H1 (cell line): ENCODE results near the gene GFRAL. TPM values are rescaled to one million over a fixed set of nuclear protein-coding genes. Genes with fewer than 3 reads are reported as not detected.

ENCODE experiments used
- CTCF ChIA-PET: fragments of 300-600 bp; sonication (Branson Sonifier 250); formaldehyde crosslinking; loops from one replicate; lab custom pipeline; 2021; ENCODE audit not compliant: partially characterized antibody; lab: Charles Lee
- POLR2A ChIA-PET: fragments of 300-600 bp; sonication (Branson Sonifier 250); formaldehyde crosslinking; loops from one replicate; lab custom pipeline; 2021; ENCODE audit warnings: inconsistent platforms; ENCODE audit not compliant: partially characterized antibody; lab: Charles Lee
- DNase-seq, 2 experiments: peaks; one replicate each; pipeline versions ENCODE4 v3.0.0 to v3.0.0-alpha.2; 2010 to 2022; ENCODE audit warnings: low spot score in 2 of 2, low read depth in 1 of 2, mixed read lengths in 1 of 2
- FAIRE-seq: peaks from 2 replicates; lab custom pipeline; 2011; peaks lifted over from hg19 to GRCh38; lab: Jason Lieb, UNC
- H2AFZ ChIP-seq: 2 replicates; pipeline ENCODE4 v1.8.1; 2012; ENCODE audit warnings: low read length, inconsistent platforms
- H2AK5ac ChIP-seq: 2 replicates; pipeline ENCODE4 v1.6.1; 2013; ENCODE audit warnings: low read depth, low read length
- H2BK120ac ChIP-seq: replicated peaks from 2 replicates; pipeline ENCODE3; 2013; ENCODE audit warnings: low read depth, low read length, inconsistent platforms
- H2BK12ac ChIP-seq: 2 replicates; pipeline ENCODE4 v1.6.1; 2013; ENCODE audit warnings: low read depth, low read length
- H2BK15ac ChIP-seq: 2 replicates; pipeline ENCODE4 v1.6.1; 2013; ENCODE audit warnings: low read length
- H2BK20ac ChIP-seq: 2 replicates; pipeline ENCODE4 v1.6.1; 2013; ENCODE audit warnings: low read length
- H2BK5ac ChIP-seq: 2 replicates; pipeline ENCODE4 v1.6.1; 2013; ENCODE audit warnings: low read depth, low read length
- H3K14ac ChIP-seq: 2 replicates; pipeline ENCODE4 v1.6.1; 2013; ENCODE audit warnings: inconsistent platforms; ENCODE audit not compliant: insufficient read length
- H3K18ac ChIP-seq: 2 replicates; pipeline ENCODE4 v1.6.1; 2013; ENCODE audit warnings: low read length; ENCODE audit errors: extremely low read depth
- H3K23ac ChIP-seq: 2 replicates; pipeline ENCODE4 v1.6.1; 2013; ENCODE audit warnings: inconsistent platforms; ENCODE audit not compliant: insufficient read length
- H3K23me2 ChIP-seq: 2 replicates; pipeline ENCODE4 v1.6.1; 2013; ENCODE audit warnings: low read depth, low read length
- H3K27ac ChIP-seq: 2 replicates; pipeline ENCODE4 v1.6.1; 2011; ENCODE audit warnings: low read depth, low read length, inconsistent platforms
- H3K27me3 ChIP-seq, 4 experiments: replicated peaks in 1 of 4; 1 replicate in 1 of 4; 2 replicates in 3 of 4; pipeline versions ENCODE4 v1.6.1 to v1.8.1; 2011 to 2013; ENCODE audit warnings: low read length in 3 of 4, mild to moderate bottlenecking in 3 of 4, inconsistent platforms in 2 of 4, mixed read lengths in 2 of 4, moderate library complexity in 1 of 4; ENCODE audit not compliant: control insufficient read depth in 3 of 4, insufficient read depth in 3 of 4; ENCODE audit errors: extremely low read depth in 1 of 4
- H3K36me3 ChIP-seq, 4 experiments: 2 replicates each; pipeline versions ENCODE4 v1.6.1 to v1.8.1; 2011 to 2013; ENCODE audit warnings: mild to moderate bottlenecking in 4 of 4, low read length in 3 of 4, moderate library complexity in 2 of 4, control low read depth in 1 of 4, inconsistent platforms in 1 of 4; ENCODE audit not compliant: insufficient read depth in 4 of 4, control insufficient read depth in 2 of 4
- H3K4ac ChIP-seq: replicated peaks from 2 replicates; pipeline ENCODE3; 2013; ENCODE audit warnings: low read length, low read depth, mixed read lengths, inconsistent platforms; ENCODE audit not compliant: insufficient read length
- H3K4me1 ChIP-seq, 4 experiments: replicated peaks in 1 of 4; 1 replicate in 1 of 4; 2 replicates in 3 of 4; pipeline versions ENCODE4 v1.6.1 to v1.8.1; 2011 to 2013; ENCODE audit warnings: low read length in 3 of 4, inconsistent platforms in 2 of 4, mixed read lengths in 1 of 4; ENCODE audit not compliant: insufficient read depth in 4 of 4, control insufficient read depth in 3 of 4
- H3K4me2 ChIP-seq, 2 experiments: 2 replicates each; pipeline versions ENCODE4 v1.6.1 to v1.8.1; 2011 to 2013; ENCODE audit warnings: low read depth in 2 of 2, low read length in 2 of 2, control low read depth in 1 of 2, inconsistent platforms in 1 of 2, mild to moderate bottlenecking in 1 of 2; ENCODE audit not compliant: insufficient read depth in 1 of 2
- H3K4me3 ChIP-seq, 4 experiments: fragments of 200-600, 300-600 bp in 1 of 4; sonication (generic), shearing (Covaris generic), sonication (Bioruptor Twin) in 1 of 4; 2 replicates each; pipeline versions ENCODE4 v1.5.1 to v1.8.1; 2011 to 2016; ENCODE audit warnings: low read length in 4 of 4, low read depth in 3 of 4, control low read depth in 2 of 4, inconsistent platforms in 2 of 4, mild to moderate bottlenecking in 2 of 4, mixed read lengths in 1 of 4, moderate library complexity in 1 of 4; ENCODE audit not compliant: insufficient read depth in 2 of 4; ENCODE audit errors: extremely low read depth in 1 of 4
- H3K56ac ChIP-seq: replicated peaks from 2 replicates; pipeline ENCODE3; 2013; ENCODE audit warnings: low read depth, mild to moderate bottlenecking, mixed read lengths, low read length, inconsistent platforms; ENCODE audit not compliant: insufficient read length
- H3K79me1 ChIP-seq: 2 replicates; pipeline ENCODE4 v1.6.1; 2013; ENCODE audit warnings: low read depth, low read length, control low read depth
- H3K79me2 ChIP-seq, 2 experiments: 2 replicates each; pipeline versions ENCODE4 v1.6.1 to v1.8.1; 2012 to 2013; ENCODE audit warnings: low read length in 2 of 2, mild to moderate bottlenecking in 2 of 2, inconsistent platforms in 1 of 2; ENCODE audit not compliant: insufficient read depth in 2 of 2, control insufficient read depth in 1 of 2
- H3K9ac ChIP-seq, 4 experiments: replicated peaks in 1 of 4; 1 replicate in 1 of 4; 2 replicates in 3 of 4; pipeline versions ENCODE4 v1.6.1 to v1.8.1; 2011 to 2013; ENCODE audit warnings: low read depth in 3 of 4, low read length in 3 of 4, control low read depth in 2 of 4, mild to moderate bottlenecking in 2 of 4, moderate library complexity in 2 of 4, inconsistent platforms in 1 of 4; ENCODE audit errors: extremely low read depth in 1 of 4
- H3K9me3 ChIP-seq, 2 experiments: 2 replicates each; pipeline versions ENCODE4 v1.6.1 to v1.8.1; 2012 to 2013; ENCODE audit warnings: mild to moderate bottlenecking in 2 of 2, moderate library complexity in 2 of 2, control low read depth in 1 of 2, inconsistent platforms in 1 of 2, low read depth in 1 of 2, low read length in 1 of 2, mixed read lengths in 1 of 2; ENCODE audit not compliant: insufficient read depth in 2 of 2
- H4K20me1 ChIP-seq, 2 experiments: replicated peaks in 1 of 2; 2 replicates each; pipeline versions ENCODE3 to v1.8.1; 2011 to 2013; ENCODE audit warnings: inconsistent platforms in 2 of 2, low read length in 2 of 2, mild to moderate bottlenecking in 1 of 2; ENCODE audit not compliant: insufficient read depth in 2 of 2, control insufficient read depth in 1 of 2
- H4K5ac ChIP-seq: 2 replicates; pipeline ENCODE4 v1.6.1; 2013; ENCODE audit warnings: low read length, low read depth, mixed read lengths, inconsistent platforms; ENCODE audit not compliant: insufficient read length
- H4K8ac ChIP-seq: 2 replicates; pipeline ENCODE4 v1.8.0; 2013; ENCODE audit warnings: mild to moderate bottlenecking, moderate library complexity, low read length, inconsistent platforms; ENCODE audit not compliant: insufficient read depth; ENCODE audit errors: extremely low read depth
- H4K91ac ChIP-seq: replicated peaks from 2 replicates; pipeline ENCODE3; 2013; ENCODE audit warnings: low read length, mixed read lengths, inconsistent platforms; ENCODE audit not compliant: insufficient read length
- BACH1 ChIP-seq: IDR thresholded peaks from 2 replicates; pipeline ENCODE4 v1.6.1; 2012; ENCODE audit warnings: low read length, improper control_type of control experiment
- CHD1 ChIP-seq: IDR thresholded peaks from 2 replicates; pipeline ENCODE4 v1.6.1; 2012; ENCODE audit warnings: low read depth, low read length, improper control_type of control experiment
- EZH2 ChIP-seq: fragments of 200-600 bp; sonication (generic); IDR thresholded peaks from 2 replicates; pipeline ENCODE4 v1.7.1; 2012; ENCODE audit warnings: low read depth, mild to moderate bottlenecking, moderate library complexity, low read length, inconsistent platforms; ENCODE audit not compliant: severe bottlenecking
- JUN ChIP-seq: IDR thresholded peaks from 2 replicates; pipeline ENCODE4 v1.6.1; 2011; ENCODE audit warnings: low read depth, mild to moderate bottlenecking, improper control_type of control experiment, low read length
- MAFK ChIP-seq: IDR thresholded peaks from 2 replicates; pipeline ENCODE4 v1.6.1; 2012; ENCODE audit warnings: low read depth, mild to moderate bottlenecking, improper control_type of control experiment, low read length
- NRF1 ChIP-seq: IDR thresholded peaks from 2 replicates; pipeline ENCODE4 v1.6.1; 2011; ENCODE audit warnings: mild to moderate bottlenecking, low read depth, low read length, improper control_type of control experiment
- POU5F1 ChIP-seq: IDR thresholded peaks from 2 replicates; pipeline ENCODE4 v1.6.1; 2011; ENCODE audit warnings: low read depth, mild to moderate bottlenecking, low read length, moderate library complexity
- RBBP5 ChIP-seq: IDR thresholded peaks from 2 replicates; pipeline ENCODE4 v1.7.1; 2012; ENCODE audit warnings: low read depth, mild to moderate bottlenecking, inconsistent platforms, low read length, moderate library complexity, borderline replicate concordance
- RFX5 ChIP-seq: IDR thresholded peaks from 2 replicates; pipeline ENCODE4 v1.6.1; 2011; ENCODE audit warnings: low read depth, low read length, improper control_type of control experiment, borderline replicate concordance
- RXRA ChIP-seq: IDR thresholded peaks from 2 replicates; pipeline ENCODE4 v1.6.1; 2011; ENCODE audit warnings: low read depth, mild to moderate bottlenecking, low read length, moderate library complexity; ENCODE audit not compliant: insufficient read depth
- SP1 ChIP-seq: IDR thresholded peaks from 2 replicates; pipeline ENCODE4 v1.6.1; 2011; ENCODE audit warnings: low read depth, low read length
- TAF7 ChIP-seq: optimal IDR thresholded peaks from 2 replicates; pipeline ENCODE3; 2011; ENCODE audit warnings: low read depth, mild to moderate bottlenecking, inconsistent platforms, low read length, moderate library complexity, borderline replicate concordance
- WGBS, 2 experiments: shearing (Covaris generic) in 1 of 2; methylation state at CpG; one replicate each; pipeline versions ENCODE4 v1.1.6 to v1.1.7; 2013 to 2015; ENCODE audit warnings: low lambda C conversion rate in 2 of 2, mixed read lengths in 2 of 2, inconsistent platforms in 1 of 2, low coverage in 1 of 2, missing lambda C conversion rate in 1 of 2; ENCODE audit not compliant: insufficient replicate concordance in 2 of 2, insufficient coverage in 1 of 2, insufficient read length in 1 of 2; ENCODE audit errors: extremely low coverage in 1 of 2, missing lambda C conversion rate in 1 of 2; 5-methylcytosine and 5-hydroxymethylcytosine counted together
- polyA plus RNA-seq, 7 experiments: library from polyadenylated mRNA; depleted of rRNA in 3 of 7; stranded (reverse) in 5 of 7; unstranded in 2 of 7; fragments of >200 nt in 5 of 7; fragments of 200-250 nt in 2 of 7; gene quantifications; 1 replicate in 5 of 7; 2 replicates in 1 of 7; 4 replicates in 1 of 7; pipeline versions ENCODE4 v1.2.1 to v1.2.3, GENCODE V29; 2011 to 2013; ENCODE audit warnings: missing spikeins in 2 of 7, mixed read lengths in 2 of 7
- total RNA-seq: library from RNA; stranded (reverse); fragmentation: NEBNext Ultra II Directional; extraction: Animal tissue kit (Norgen Biotek cat#: 25700); gene quantifications from 2 replicates; pipeline ENCODE4 v1.2.1, GENCODE V29; 2021
- TF ChIP-seq, protein P1 (sequence below): IDR thresholded peaks from 2 replicates; pipeline ENCODE4 v1.6.1; 2011; ENCODE audit warnings: low read depth, mild to moderate bottlenecking, low read length; ENCODE audit not compliant: insufficient read depth
- TF ChIP-seq, protein P2 (sequence below): IDR thresholded peaks from 2 replicates; pipeline ENCODE4 v1.6.1; 2012; ENCODE audit warnings: inconsistent platforms

The GFRAL gene
- total and polyA plus RNA-seq, 2 of the 8 experiments (the other 6 are each of a cell fraction or from before 2014, with no cell fraction given): not detected

DNA sequence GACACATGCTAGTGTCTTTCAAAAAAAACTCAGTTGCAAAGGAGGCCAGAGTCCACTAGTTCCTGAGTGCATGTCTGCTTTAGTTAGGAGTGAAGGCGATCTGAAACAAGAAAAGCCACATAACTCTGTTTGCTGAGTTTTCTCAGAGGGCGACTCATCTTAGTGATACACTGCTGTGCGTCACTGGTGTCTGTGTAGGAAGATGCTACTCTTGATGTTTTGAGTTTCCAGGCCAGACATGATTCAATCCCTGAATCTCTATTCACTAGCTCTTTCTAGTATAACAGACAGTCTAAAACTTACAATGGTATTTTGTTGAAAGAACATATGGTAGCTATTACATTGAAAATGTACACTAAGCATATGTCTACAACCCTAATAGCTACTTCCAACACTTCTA, 60.9 kb downstream of the GFRAL start:
- H3K18ac ChIP-seq: no peak overlapping the region
- H4K20me1 ChIP-seq: no peaks in the 10 kb centered on the region
- no peak for TF ChIP-seq CHD1
- no peak for TF ChIP-seq TAF7
- no peak for TF ChIP-seq RXRA
- TF ChIP-seq JUN: no peak
- no peak for TF ChIP-seq SP1
- no peak for TF ChIP-seq POU5F1
- TF ChIP-seq BACH1: no peak
- TF ChIP-seq RFX5: no peak
- TF ChIP-seq, protein P1, sequence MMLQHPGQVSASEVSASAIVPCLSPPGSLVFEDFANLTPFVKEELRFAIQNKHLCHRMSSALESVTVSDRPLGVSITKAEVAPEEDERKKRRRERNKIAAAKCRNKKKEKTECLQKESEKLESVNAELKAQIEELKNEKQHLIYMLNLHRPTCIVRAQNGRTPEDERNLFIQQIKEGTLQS: no peak
- TF ChIP-seq RBBP5: no peak
- no peak for TF ChIP-seq NRF1
- TF ChIP-seq EZH2: no peak
- TF ChIP-seq, protein P2, sequence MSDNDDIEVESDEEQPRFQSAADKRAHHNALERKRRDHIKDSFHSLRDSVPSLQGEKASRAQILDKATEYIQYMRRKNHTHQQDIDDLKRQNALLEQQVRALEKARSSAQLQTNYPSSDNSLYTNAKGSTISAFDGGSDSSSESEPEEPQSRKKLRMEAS: no peak
- no peak for TF ChIP-seq MAFK
- TF ChIP-seq, all 59 proteins: peak for 0
- CTCF ChIA-PET: interaction anchor here (1.2 to 1.5 kb wide), 2 partner anchors 95 to 168 kb away, joined by 3 to 5 read pairs; no protein-coding TSS in a partner anchor
- no peaks in the 10 kb centered on the region for H3K4me1 ChIP-seq
- no peaks in the 10 kb centered on the region for H3K79me2 ChIP-seq
- H2BK5ac ChIP-seq: no peak overlapping the region
- no peak overlapping the region for H3K27ac ChIP-seq
- DNase-seq (no peak), FAIRE-seq (no peak)
- H3K4me3 ChIP-seq: no peak overlapping the region
- H4K91ac ChIP-seq: no peak overlapping the region
- H3K36me3 ChIP-seq: no peaks in the 10 kb centered on the region
- H3K4me2 ChIP-seq: no peak overlapping the region
- no peaks in the 10 kb centered on the region for H3K9me3 ChIP-seq
- H3K14ac ChIP-seq: no peak overlapping the region
- H3K23me2 ChIP-seq: no peaks in the 10 kb centered on the region
- no peak overlapping the region for H2BK120ac ChIP-seq
- no peak overlapping the region for H3K4ac ChIP-seq
- no peak overlapping the region for H3K56ac ChIP-seq
- H3K27me3 ChIP-seq: no peaks in the 10 kb centered on the region
- no peak overlapping the region for H3K23ac ChIP-seq
- no peak overlapping the region for H2BK15ac ChIP-seq
- H3K79me1 ChIP-seq: no peaks in the 10 kb centered on the region
- H4K5ac ChIP-seq: no peak overlapping the region
- no peak overlapping the region for H3K9ac ChIP-seq
- no peak overlapping the region for H4K8ac ChIP-seq
- H2BK12ac ChIP-seq: no peak overlapping the region
- WGBS, 2 experiments: 98% methylated on average over 3 of the region's 3 CpGs; no CpG with 5 or more reads in 1 of the 2 experiments
- POLR2A ChIA-PET: no interaction called here
- no peak overlapping the region for H2BK20ac ChIP-seq
- H2AK5ac ChIP-seq: no peak overlapping the region
- H2AFZ ChIP-seq: peak overlapping the region; percentile 45; the same call in 1 of the 2 replicates
